ENCODE results near the gene DPCD. TPM values are rescaled to one million over a fixed set of nuclear protein-coding genes. Genes with fewer than 3 reads are reported as not detected.

Gene DPCD
- total RNA-seq, 2 donors from 2014 or later: 33.3 to 52.0 TPM

GRCh38 chr10:101572126-101572525 lies 16.0 kb upstream of the DPCD start:
- peaks cover 8% of the 10 kb centered on the region for H3K9me3 Mint-ChIP-seq
- no peak overlapping the region for H3K9ac ChIP-seq (ENCODE audit: extremely low read depth, low read length, poor library complexity, severe bottlenecking)
- peaks cover 6% of the 10 kb centered on the region for H3K9me3 ChIP-seq (ENCODE audit: control insufficient read depth, low read length)
- TF ChIP-seq CTCF (conservative IDR thresholded peaks at IDR 0.05): no peak
- peaks cover 5% of the 10 kb centered on the region for H3K36me3 ChIP-seq (ENCODE audit: control insufficient read depth, insufficient read depth, low read length)
- WGBS, 2 experiments (ENCODE audit: insufficient coverage in 1 of 2, insufficient read length in 1 of 2): 93 to 95% methylated on average over 3 to 6 of the region's 7 CpGs
- H3K27ac ChIP-seq (ENCODE audit: low read depth, low read length): no peak overlapping the region
- peaks cover 10% of the 10 kb centered on the region for H3K36me3 Mint-ChIP-seq (ENCODE audit: low read depth)
- H3K4me1 ChIP-seq (ENCODE audit: control insufficient read depth, insufficient read depth, low read length): peaks cover 6% of the 10 kb centered on the region
- no peak overlapping the region for H3K4me3 Mint-ChIP-seq
- no peak for DNase-seq
- peaks cover 17% of the 10 kb centered on the region for H3K4me1 Mint-ChIP-seq
- peaks cover 57% of the 10 kb centered on the region for H3K27me3 ChIP-seq (ENCODE audit: control insufficient read depth, insufficient read depth, low read length, poor library complexity, severe bottlenecking)
- no peak overlapping the region for H3K27ac Mint-ChIP-seq
- no peak overlapping the region for H3K4me3 ChIP-seq (ENCODE audit: low read length)
- peaks cover 59% of the 10 kb centered on the region for H3K27me3 Mint-ChIP-seq (ENCODE audit: insufficient read depth)

- H3K4me3 ChIP-seq (ENCODE audit: low read length): no peak overlapping the region
- peaks cover 9% of the 10 kb centered on the region for H3K9me3 ChIP-seq (ENCODE audit: control insufficient read depth, low read length)
- peaks cover 11% of the 10 kb centered on the region for H3K36me3 ChIP-seq (ENCODE audit: control insufficient read depth, insufficient read depth, low read length)
- peaks cover 13% of the 10 kb centered on the region for H3K9me3 Mint-ChIP-seq
- peaks cover 52% of the 10 kb centered on the region for H3K27me3 Mint-ChIP-seq (ENCODE audit: insufficient read depth)
- TF ChIP-seq CTCF (conservative IDR thresholded peaks at IDR 0.05): no peak
- peaks cover 17% of the 10 kb centered on the region for H3K4me1 Mint-ChIP-seq
- WGBS, 2 experiments (ENCODE audit: insufficient coverage in 1 of 2, insufficient read length in 1 of 2): 91% methylated on average over 2 of the region's 2 CpGs; no CpG with 5 or more reads in 1 of the 2 experiments
- no peak overlapping the region for H3K9ac ChIP-seq (ENCODE audit: extremely low read depth, low read length, poor library complexity, severe bottlenecking)
- H3K36me3 Mint-ChIP-seq (ENCODE audit: low read depth): peaks cover 16% of the 10 kb centered on the region
- H3K27ac ChIP-seq (ENCODE audit: low read depth, low read length): no peak overlapping the region
- no peak overlapping the region for H3K4me3 Mint-ChIP-seq
- DNase-seq: no peak
- peaks cover 6% of the 10 kb centered on the region for H3K4me1 ChIP-seq (ENCODE audit: control insufficient read depth, insufficient read depth, low read length)
- peaks cover 51% of the 10 kb centered on the region for H3K27me3 ChIP-seq (ENCODE audit: control insufficient read depth, insufficient read depth, low read length, poor library complexity, severe bottlenecking)
- H3K27ac Mint-ChIP-seq: no peak overlapping the region
These were observed 15.3 kb upstream of the DPCD start for GRCh38 chr10:101572785-101573184.

- no peak overlapping the region for H3K9ac ChIP-seq (ENCODE audit: extremely low read depth, low read length, poor library complexity, severe bottlenecking)
- WGBS, 2 experiments (ENCODE audit: insufficient coverage in 1 of 2, insufficient read length in 1 of 2): 95 to 98% methylated on average over 17 to 25 of the region's 25 CpGs
- H3K9me3 ChIP-seq (ENCODE audit: control insufficient read depth, low read length): peaks cover 9% of the 10 kb centered on the region
- Mint-ChIP-seq H3K9me3 (peaks cover 13% of the 10 kb centered on the region), H3K36me3 (ENCODE audit: low read depth) (peaks cover 27% of the 10 kb centered on the region), H3K27me3 (ENCODE audit: insufficient read depth) (peaks cover 39% of the 10 kb centered on the region), H3K27ac (peak overlapping the region; percentile 24), H3K4me3 (no peak overlapping the region), H3K4me1 (peaks cover 17% of the 10 kb centered on the region)
- peaks cover 6% of the 10 kb centered on the region for H3K4me1 ChIP-seq (ENCODE audit: control insufficient read depth, insufficient read depth, low read length)
- no peak for TF ChIP-seq CTCF (conservative IDR thresholded peaks at IDR 0.05)
- H3K36me3 ChIP-seq (ENCODE audit: control insufficient read depth, insufficient read depth, low read length): peaks cover 13% of the 10 kb centered on the region
- peak; percentile 48 for DNase-seq
- no peak overlapping the region for H3K4me3 ChIP-seq (ENCODE audit: low read length)
- H3K27ac ChIP-seq (ENCODE audit: low read depth, low read length): no peak overlapping the region
- peaks cover 37% of the 10 kb centered on the region for H3K27me3 ChIP-seq (ENCODE audit: control insufficient read depth, insufficient read depth, low read length, poor library complexity, severe bottlenecking)
These were observed 14.0 kb upstream of the DPCD start for GRCh38 chr10:101573885-101574753.

Measured in endodermal cell (in vitro differentiated cells).